Esophagus mucosa (tissue), 1 donor: ENCODE data around the gene GPAM. TPM values are rescaled to one million over a fixed set of nuclear protein-coding genes. Genes with fewer than 3 reads are reported as not detected.
"Not testable (repeated sequence)": the region's sequence is repeated elsewhere in the genome, so short reads cannot be mapped to it uniquely, and the experiment has no call there.

Source experiments
- ATAC-seq: fragments of 200-7000 bp; cut with Tn5 transposase; one replicate; pipeline ENCODE4 v1.9.1; 2020
- total RNA-seq: library from RNA; stranded (reverse); gene quantifications from one replicate; pipeline ENCODE4 v1.2.4, GENCODE V29; 2023
- donor health status: DM: yes; HTN: yes; CAD: no.

GPAM gene
- total RNA-seq, 1 donor from 2014 or later = 3.8 TPM

DNA sequence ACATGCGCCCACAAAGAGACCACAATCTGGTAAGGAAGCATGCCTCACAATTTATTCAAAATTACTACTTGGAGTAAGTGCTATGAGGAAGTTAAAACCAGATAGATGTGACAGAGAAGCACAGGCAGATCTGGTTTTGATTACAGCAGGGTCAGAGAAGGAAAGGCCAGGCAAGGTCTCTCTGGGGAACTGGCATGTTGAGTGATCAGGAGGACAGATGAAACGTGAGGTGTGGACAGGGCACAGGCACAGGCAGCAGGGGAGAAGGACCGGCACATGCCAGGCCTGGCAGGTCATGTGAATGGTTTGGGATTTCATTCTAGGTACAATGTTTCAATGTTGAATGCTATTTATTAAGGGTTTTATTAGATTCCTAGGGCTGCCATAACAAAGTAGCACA, 51.6 kb downstream of the GPAM start:
- ATAC-seq = no peak

DNA sequence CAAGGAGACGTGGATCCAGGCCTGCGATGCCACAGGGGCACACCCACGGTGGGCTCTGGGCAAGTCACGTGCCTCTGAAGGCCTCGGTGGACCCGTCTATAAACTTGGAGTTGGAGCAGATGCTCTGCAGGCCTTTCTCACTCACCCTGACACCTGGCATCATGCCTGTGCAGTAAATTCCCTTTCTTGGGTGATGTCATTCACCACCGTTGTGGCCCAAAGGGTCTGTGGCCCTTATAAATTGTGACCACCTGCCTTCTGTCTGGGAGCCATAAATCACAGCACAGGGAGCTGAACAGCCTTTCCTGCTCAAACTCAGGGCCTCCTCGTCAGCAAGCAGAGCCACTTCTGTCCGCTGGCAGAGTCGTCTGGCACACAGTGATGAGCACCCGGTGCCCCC, 52.2 kb downstream of the GPAM start:
- no peak for ATAC-seq

DNA sequence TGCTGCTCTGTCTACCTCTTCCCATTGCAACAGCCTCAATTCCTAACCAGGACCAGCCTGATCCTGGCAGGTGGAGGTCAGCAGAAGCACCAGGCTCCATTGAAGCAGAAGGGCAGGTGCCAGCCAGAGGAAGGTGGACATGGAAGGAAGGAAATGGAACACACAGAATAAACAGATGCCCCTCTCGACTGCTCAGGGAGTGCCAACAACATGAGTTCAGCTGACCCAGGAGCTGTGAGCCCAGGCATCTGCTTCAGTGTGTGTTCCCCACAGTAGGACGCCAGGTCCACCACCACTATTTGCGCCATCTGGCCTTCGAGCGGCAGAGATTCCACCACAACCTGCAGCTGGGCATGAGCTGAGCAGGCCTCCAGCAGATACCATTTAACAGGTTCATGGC, 56.7 kb downstream of the GPAM start:
- ATAC-seq = no peak

DNA sequence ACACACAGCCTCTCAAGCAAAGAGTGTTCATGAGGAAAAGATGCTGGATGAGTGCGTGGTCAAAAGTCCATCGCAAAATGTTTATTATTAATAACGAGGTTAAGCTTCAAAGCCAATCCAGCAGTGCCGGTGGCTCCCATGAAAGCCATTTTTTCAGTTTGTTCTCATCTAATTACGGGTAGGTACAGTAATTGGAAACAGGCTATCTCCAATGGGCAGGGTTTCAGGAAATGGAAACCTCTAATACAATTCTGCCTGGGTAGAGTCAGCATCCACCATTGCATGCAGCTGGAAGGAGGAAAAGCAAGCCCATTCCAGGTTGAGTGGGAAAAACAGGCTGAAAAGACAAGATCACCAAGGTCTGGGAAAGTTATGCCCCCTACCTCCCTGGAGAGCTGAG, 57.4 kb downstream of the GPAM start:
- no peak for ATAC-seq

DNA sequence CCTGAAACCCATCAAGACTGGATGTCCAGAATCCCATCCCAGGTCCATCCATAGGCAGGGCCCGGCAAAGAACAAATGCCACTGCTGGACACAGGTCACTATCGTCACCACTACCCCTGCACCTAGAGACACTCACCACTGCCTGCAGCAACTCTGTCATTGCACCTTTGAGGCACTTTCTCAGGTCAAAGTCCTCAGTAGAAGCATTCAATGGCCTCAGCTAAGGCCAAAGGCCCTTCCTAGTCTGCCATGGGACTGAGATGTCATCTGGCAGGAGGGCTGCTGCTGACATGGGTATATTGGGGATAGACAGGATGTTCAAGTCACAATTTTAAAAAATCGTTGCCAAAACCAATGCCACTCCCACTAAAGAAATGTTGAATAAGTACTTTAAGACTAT, 58.7 kb downstream of the GPAM start:
- no peak for ATAC-seq

DNA sequence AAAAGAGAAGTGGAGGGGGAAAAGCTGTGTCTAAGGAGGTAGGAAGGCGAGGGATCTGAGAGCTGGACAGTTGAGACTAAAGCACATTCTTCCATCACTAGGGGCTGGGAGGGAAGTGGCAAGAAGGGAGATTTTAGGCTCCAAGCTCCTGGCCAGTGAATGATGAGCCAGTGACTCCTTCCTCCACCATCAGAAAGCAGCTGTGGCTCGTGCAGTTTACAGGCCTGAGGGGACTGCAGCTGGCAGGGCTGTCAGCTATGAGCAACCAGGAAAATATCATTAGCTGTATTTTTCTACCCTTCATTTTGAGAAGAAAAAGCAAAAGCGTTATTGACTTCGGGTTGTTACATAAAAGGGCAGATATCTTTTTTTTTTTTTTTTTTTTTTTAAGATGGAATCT, 60.7 kb downstream of the GPAM start:
- ATAC-seq = no peak

DNA sequence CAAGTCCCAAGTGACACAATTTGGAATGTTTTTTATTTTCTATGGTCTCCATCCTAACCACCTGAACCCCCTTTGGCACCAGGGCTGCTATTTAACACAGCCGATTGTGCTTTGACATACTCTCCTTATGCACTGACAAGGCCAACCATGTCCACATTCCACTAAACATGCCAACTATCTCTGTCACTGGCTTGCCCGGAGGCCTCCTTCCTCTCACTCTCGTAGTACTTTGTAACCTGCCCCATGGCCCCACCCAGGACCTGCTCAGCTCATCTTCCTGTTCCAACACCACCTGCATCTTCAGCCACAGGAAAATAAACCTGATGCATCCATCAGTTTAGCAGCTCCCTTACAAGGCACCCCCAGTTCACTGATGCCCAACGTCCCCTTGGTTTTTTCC, 63.1 kb downstream of the GPAM start:
- ATAC-seq = no peak

DNA sequence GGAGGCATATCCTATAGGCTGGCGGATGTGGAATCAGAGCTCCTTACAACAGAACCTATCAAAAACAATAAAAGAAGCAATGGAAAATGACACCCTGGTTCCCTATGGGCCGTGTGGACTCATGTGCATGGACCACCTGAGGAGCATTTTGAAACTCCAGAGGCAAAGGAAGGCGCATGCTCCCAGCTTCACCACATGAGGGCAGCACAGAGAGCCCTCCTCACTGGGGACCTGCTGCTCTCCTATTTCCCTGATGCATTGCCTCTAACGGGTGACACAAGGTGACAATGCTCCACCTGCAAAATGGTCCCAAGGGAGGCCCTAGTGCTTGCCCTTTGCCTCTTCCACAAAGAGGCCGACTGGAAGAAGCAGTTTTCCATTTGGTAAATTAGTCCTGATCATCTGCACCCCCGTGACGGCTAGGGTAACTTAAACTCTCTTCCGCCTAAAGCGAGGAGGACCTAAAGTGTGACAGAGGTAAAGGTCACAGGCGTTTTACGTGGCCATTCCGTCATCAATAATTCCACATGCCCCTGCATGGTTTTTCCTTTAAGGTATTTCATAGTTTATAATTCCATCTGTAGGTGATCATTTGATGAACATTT, 67.7 kb downstream of the GPAM start:
- peak; percentile 38 for ATAC-seq

DNA sequence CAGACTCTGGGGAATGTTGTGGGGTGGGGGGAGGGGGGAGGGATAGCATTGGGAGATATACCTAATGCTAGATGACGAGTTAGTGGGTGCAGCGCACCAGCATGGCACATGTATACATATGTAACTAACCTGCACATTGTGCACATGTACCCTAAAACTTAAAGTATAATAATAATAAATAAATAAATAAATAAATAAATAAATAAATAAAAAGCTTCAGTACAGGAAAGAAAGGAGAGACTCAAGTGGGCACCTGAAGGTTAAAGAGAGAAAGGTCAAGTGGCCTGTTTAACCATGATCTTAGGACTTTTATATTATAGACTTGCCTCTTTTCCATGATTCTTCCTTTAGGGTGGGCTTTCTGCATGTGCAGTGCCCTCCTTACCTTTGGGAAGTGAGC, 73.8 kb downstream of the GPAM start:
- not testable (repeated sequence) for ATAC-seq

Other genes starting within 250 kb of the GPAM start
- gene TECTB, start 99.6 kb upstream of the GPAM start, total RNA-seq = not detected
- 3.3 TPM for gene ACSL5, start 190.4 kb upstream of the GPAM start, total RNA-seq